Activated T-cell treated with anti-CD3 and anti-CD28 coated beads for 1 hour (primary cell): ENCODE measurements around the gene GORASP2.

ENCODE experiments used
- DNase-seq: peaks from one replicate; pipeline ENCODE4 v3.0.0-alpha.2; 2020; ENCODE audit warnings: low read depth

GORASP2 gene

DNA sequence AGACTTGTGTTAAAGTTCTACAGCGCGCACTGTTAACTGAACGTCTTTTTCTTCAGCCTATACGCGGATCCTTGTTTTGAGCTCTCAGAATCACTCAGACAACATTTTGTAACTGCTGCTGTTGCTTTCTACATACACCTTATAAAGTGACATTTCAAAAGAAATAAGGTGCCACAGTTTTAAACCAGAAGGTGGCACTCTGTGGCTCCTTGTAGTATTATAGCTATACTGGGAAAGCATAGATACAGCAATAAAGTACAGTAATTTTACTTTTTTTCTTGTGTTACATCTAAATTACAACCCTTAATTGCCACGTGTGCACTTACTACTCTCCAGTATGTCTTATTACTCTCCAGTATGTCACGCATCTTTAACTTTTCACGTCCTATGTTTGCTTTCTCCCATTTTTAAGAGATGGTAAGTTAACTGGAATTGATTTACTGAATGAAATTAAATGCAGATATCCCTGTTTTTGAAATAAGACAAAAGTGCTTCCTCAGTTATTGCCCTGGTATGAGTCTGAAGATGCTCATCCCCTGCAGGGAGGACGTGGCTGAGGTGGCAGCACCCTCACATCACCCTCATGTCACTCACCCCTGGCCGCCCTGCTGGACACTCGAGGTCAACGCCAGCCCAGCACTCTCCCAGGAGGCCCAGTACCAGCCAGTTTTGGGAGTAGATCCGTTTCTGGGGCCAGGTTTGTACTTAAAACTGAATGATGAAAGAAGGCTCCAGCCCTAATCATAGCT is 37.8 kb downstream of the GORASP2 start:
- DNase-seq: no peak

DNA sequence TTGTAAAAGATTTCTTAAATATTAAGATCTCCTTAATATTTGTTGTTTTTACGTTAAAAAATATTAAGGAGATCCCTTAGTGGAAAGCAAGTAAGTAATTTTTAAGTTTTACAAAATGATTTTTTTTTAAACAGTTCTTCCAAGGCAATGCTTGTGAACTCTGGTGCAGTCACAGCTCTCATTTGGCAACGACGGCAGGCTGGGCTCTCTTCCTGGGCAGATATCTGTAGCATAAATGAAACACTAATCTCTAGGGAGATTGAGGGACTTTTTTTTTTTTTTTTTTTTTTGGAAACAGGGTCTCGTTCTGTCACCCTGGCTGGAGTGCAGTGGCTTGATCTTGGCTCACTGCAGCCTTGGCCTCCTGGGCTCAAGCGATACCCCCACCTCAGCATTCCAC is 38.5 kb downstream of the GORASP2 start:
- no peak for DNase-seq

DNA sequence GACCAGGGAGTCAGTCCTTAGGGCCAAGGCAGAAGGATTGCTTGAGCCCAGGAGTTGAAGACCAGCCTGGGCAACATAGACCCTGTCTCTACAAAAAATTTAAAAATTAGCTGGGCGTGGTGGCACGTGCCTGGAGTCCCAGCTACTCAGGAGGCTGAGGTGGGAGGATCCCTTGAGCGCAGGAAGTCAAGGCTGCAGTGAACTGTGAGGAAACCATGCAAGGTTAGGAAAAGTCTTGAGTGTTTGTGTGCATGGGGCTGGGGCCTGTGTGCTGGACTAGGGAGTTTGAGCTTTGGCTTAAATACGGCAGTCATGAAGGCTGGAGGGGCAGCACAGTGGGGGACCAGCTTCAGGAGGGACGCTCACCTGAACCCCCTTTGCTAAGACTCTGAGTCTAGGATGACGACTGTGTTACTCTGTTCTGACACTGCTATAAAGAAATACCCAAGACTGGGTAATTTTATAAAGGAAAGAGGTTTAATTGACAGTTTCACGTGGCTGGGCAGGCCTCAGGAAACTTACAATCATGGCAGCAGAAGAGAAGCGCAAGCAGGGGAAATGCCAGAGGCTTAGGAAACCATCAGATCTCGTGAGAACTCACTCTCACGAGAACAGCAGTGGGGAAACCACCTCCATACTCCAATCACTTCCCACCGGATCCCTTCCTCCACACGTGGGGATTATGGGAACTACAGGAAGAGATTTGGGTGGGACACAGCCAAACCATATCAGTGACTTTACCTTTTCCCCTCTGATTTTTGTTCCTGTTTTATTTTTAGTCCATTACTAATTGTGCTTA is 39.4 kb downstream of the GORASP2 start:
- DNase-seq: no peak

DNA sequence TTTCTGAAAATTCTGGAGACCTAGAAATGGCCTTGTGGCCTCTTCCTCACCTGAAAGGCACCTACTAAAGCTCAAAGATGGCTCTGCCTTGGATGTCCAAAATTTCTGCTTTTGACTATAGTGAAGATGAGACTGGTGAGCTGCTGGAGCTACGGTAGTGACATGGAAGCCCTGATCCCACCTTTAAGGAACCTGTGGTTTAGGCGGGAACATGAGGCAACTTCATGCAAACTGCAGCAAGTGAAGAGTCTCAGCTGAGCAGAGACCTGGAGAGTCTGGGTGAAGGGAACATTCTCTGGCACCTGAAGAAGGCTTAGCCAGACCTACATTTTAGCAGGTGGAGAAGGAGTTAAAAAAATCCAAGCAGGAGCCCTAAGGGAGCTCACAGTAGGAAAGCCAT is 40.0 kb downstream of the GORASP2 start:
- DNase-seq: no peak

DNA sequence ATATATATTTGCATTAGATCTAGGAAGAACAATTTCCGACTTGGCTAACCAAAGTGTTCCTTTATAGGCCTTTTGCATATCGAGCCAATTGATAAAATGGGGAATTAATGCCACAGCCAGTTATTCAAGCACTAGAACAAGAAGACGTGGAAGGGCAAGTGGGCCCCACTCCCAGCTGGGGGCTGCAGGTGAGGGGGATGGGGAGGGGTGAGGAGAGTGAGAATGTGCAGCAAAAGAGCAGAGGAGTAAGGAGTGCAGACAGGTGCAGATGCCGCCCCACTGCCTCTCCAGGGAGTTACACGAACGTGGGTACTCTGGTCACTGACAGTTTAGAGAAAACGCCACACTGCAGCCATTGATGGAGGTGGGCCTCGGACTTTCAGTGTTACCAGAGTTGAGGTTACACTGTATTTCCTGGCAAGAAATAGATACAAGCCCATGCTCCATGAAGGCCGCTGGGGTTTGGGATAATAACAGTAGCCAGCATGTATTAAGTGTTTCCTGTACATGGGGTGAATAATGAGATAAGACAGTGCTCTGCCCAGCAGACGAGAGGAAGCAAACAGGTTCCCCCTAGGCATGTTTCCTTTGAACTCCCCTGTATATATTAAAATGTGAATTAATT is 40.9 kb downstream of the GORASP2 start:
- no peak for DNase-seq

DNA sequence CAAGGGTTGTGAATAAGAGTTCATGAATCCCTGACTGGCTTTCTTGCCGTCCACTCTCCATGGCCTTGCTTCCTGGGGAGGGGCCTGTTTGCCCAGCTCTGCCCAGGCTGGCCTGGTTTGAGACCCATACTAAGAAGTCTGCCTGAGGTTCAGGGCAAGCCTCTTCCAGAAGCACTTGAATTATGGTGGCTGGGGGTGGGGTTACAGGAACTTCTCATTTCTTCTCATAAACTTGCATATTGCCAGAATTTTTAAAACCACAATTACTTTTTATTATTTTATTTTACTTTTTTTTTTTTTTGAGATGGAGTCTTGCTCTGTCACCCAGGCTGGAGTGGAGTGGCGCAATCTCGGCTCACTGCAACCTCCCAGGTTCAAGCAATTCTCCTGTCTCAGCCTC is 42.0 kb downstream of the GORASP2 start:
- no peak for DNase-seq

DNA sequence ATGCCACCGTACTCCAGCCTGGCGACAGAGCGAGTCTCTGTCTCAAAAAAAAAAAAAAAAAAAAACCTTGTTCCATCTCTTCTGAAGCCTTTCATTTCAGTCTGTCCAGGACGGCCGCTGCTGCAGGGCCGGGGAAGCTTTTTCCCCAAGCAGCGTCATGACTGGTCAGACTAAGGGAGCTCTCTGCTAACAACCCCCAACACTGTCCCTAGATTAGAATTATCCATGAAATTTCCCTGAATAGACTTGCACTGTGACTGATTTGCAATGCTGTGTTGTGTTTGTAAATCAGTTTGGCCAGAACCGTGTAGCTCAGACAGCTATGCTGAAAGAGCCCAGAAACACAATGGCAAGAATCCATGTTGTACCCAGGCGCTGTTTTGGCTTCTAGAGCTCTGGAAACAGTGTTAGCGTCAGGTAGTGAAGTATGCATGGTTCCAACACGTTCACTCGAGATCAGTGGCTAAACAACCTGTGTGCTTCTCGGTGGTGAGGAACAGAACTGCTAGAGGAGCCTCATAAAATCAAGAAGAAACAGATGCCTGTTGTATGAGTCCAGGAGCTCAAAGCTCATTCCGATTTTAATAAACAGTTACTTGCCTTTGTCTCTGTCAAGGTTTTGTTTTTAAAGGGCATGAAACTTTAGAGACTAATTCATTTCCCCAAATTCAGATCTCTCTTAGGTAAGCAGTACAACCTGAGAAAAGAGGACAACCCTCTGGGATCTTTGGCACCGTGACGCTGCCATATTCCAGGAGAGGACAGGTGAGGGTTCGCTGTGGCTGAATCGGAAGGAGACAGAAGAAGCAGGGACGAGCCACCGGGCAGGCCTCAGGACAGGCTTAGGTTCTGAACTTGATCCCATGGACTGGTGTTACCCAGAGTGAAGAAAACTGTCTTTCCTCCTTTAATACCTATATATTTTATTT is 43.5 kb downstream of the GORASP2 start:
- DNase-seq: no peak

DNA sequence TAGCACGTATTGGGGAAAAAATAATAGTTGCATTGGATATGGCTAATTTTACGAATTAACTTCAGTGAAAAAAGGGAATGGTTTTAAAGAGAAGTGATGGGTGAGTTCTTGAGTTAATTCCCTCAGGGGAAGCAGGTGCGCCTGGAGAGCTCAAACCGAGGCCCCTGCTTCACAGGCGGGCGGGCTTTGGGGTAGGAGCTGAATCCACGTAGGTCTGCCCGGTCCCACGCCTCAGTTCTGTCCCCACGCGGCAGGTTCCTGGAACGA is 44.1 kb downstream of the GORASP2 start:
- DNase-seq: no peak

DNA sequence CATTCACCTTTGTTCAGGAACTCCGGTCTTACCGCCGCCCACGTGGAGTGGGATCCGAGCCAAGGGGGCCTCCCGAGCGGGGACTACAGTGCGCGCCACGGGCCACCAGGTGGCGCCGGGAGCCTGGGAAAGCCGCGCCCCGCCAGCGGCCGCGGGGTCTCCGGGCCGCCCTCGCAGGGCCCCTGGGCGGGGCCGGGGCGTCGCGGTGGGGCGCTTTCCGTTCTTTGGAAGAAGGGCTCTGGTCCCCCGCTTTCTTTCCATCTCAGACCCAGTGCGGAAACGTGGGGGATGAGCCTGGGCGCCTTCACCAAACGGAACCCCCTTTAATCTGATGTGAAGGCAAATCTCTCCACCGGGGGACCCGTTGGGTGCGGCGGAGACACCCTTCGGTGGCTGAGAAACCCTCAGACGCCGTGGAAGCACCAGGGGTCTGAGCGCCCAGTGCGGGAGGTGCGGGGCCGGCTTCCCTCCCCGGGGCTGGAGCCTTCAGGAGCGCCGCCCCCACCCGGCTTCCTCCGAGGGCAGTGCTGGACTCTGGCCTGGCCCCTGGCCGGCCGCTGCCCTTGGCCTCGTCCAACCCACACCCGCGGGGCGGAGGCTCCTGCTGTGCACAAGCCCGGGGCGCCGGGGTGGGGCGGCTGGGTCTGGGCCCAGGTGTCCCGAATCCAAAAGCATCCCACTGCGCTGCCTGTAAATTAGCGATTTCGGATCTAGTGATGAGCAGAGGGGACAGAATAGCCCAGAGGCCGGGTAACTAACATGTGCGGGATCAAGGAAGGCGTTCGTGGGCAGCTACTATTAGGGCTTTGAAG is 44.6 kb downstream of the GORASP2 start:
- peak; percentile 84 for DNase-seq

DNA sequence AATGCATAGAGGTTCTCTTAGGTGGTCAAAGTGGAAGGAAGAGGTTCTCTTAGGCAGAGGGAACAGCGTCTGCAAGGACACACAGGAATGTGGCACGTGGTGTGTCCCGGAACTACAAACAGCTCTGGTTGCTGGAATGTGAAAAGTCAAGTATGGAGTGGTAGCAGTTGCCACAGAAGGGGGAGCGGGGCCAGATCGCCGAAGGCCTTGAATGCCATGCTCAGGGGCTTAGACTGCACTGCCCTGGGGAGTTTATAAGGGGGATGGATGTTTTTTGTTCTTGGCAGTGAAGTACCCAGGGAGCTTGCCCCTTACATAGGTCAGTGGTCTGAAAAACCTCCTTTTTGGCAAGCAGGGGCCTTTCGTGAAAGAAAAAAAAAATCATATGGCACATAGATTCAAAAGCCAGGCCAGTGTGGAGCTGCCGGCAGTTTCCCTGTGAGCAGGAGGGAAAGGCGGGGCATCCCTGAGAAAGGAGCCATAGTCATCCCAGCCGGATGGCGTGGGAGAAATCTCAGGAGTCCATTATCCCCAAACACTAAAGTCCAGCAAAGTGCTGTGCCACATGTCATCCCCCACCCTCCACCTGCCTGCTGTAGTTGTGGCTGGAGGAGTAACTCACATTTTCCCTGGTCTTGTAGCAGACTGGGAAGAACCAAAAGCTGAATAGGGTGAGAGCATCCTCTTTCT is 45.4 kb downstream of the GORASP2 start:
- no peak for DNase-seq

DNA sequence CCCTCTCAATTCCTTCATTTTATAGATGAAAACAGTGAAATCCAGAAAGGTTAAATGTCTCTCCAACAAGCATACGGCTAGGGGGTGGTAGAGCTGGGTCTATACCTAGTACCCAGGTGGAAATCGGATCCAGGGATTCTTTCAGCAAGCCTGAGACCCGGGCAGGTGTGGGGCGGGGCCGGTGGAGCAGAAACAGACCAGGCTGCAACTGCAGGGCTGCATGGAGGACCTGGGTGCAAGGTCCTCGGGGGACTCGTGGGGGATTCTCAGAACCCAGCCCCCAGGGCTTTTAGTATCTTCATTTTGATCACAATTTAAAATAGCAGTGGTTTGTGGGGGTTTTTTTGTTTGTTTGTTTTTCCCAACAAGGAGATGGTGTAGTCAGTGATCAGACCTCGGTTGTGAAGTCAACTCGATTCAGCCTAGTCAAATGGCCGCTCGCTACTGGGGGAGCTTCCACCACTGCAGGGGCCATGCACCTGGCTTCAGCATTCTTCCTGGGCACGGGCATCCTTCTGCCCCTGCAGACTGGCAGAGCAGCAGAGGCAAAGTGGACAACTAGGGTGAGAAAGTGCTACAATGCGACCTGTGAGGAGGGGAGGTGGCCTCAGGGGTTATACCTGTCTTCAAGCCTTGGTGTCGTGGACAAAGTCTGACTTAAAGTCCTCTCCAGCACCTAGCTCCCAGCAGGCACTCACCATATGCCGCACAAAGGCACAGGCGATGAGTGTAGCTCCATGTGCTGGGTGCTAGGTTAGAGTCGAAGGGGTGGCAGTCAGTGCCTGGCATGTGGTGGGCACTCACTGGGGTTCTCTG is 46.3 kb downstream of the GORASP2 start:
- no peak for DNase-seq

DNA sequence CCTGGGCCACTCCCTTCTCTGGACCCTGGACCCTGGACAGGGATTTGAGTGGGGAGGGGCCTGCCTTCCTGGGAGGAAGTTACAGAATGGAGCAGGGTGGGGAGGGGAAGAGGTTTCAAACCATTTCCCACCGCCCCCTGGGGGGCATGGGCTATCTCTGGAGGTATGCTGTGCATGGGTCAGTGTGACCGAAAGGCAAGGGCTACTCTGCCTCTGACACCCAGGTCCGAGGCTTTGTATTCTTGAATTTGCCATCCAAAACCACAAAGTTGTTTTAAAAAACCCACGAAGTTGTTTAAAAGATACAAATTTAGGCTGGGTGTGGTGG is 46.9 kb downstream of the GORASP2 start:
- DNase-seq: no peak

DNA sequence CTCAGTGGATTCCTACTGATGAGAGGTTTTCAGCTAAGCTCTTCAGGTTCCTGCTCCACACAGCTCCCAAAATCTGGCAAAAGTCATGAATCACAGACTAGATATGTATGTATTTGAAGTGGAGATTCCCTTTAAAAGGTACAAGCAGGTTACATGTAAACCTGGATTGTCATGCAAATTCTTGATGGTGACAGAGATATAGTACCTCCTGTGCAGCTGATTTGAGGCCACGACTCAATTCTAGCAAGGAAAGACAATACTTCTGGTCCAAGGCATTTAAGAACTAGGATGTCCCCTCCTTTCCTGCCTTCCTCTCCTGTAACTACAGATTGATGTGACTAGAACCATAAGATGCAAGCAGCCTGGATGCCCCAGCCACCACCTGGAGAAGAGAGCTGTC is 55.0 kb downstream of the GORASP2 start:
- no peak for DNase-seq

DNA sequence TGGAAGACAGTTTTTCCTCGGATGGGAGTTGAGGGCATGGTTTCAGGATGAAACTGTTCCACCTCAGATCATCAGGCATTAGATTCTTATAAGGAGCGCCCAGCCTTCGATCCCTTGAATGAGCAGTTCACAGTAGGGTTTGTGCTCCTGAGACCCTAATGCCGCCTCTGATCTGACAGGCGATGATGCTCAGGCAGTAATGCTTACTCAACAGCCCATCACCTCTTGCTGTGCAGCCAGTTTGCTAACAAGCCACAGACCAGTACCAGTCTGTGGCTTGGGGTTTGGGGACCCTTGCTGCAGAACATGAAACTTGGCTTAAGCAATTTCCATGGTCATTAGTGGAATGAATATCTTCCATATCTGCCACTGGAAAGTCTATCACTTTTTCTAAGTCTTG is 56.4 kb downstream of the GORASP2 start:
- DNase-seq: no peak

DNA sequence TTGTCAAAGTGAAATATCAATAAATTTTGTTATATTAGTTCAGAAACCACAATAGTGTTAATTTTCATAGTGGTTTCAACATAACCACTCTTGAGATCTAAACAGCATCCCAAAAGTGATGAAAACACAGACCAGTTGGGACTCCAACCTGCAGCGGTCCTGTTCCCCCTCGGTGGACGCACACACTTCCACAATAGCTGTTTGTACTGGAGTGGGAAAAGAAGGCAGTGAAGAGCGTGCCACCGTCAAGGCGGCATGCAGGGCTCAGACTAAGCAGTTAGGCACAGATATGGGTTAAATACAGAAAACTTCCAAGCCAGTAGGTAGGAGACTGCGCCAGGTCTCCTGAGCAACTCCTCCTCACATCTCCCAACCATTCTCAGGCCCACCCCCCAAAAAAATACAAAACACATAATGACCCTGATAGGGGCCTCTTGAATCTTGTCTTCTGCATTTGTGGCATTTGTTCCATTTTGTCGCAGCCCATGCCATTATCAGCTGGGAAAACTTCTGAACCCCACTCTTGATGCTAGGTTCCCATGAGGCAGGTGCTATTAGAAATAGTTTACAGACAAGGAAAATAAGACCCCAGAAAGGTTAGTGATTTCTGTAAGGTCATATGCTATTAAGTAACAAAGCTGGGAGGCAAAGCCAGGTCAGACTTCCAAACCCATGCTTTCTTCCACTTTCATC is 57.7 kb downstream of the GORASP2 start:
- DNase-seq: no peak

DNA sequence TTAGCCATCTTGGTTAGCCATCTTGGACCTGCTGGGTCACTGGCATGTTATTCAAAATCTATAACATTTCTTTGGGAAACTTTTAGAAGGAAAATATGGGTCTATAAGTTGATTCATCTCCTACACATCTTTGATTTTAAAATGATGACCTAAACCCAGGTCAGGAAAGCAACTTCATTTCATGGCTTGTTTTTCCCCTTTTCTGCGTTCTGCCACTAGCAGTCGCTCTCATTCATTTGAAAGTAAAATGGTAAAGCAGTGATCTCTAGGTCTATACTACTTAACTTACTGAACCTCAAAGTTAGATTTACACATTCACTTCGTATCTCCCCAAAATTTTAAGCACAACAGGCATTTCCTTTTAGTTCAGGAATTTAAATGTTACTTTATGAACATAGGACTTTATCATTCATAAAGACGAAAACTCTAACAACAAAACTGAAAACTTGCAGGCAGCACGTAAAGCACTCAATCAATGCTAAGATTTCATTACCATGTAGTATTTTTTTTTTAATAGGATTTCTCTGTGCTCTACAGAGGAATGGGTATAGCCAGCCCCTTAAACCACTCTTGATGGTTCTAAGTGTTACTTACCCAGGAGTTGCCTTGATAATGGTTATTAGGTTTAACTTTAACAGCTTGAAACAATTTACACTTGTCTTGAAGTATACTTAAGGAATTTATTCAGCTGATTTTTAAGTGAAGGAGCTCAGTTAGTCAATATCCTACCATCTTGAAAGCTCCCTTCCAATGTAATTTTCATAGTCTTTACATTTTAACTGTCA is 62.5 kb downstream of the GORASP2 start:
- no peak for DNase-seq

DNA sequence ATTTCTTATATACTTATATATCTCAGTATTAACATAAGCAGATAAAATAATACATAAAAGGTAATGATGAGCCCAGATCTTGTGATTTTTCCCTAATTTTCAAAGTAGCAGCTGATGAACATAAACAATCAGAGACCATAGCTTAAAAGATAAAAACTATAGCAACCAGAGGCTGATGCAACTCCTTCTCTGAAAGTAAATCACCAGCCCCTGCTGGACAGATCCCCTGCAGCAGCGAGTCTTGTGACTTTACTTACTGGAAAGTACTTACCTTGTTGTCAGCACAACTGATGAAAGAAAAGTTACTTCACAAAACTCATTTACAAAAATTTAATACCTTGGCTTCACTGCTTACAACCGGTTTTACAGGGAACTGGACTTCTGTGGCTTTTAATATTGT is 67.3 kb downstream of the GORASP2 start:
- no peak for DNase-seq

DNA sequence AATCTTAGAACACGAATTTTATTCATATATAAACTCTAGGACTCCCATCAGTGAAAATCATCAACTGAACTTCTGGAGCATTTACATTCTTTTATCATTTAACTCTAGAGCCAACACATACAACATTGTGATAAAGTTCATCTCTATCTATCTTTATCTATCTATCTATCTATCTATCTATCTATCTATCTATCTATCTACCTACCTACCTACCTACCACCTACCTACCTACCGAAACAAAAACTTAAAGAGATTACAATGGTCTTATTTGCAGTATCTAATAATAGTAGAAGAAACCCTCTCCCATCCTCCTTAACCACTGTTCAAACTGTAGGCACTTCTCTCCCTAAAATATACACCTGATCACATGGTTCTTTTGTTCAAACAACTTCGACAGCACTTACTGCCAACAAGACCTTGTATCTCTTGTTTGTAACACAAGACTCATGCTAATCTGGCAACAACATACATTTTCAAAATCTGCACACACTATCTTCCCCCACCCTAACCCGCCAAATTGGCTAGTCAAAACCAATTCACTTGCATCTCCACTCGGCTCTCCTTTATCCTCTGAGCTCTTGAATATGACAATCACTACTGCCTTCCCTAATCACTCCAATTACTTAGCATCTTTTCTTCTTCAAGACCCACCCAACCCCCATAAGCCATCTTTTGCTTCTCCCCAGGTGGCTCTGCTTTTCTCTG is 69.0 kb downstream of the GORASP2 start:
- no peak for DNase-seq
